Measurements from ENCODE around the gene ATXN7. TPM values are rescaled to one million over a fixed set of nuclear protein-coding genes. Genes with fewer than 3 reads are reported as not detected.

ATXN7 gene
- total and polyA plus RNA-seq, 2 of the 13 experiments (the other 11 are each of a cell fraction or from before 2014, with no cell fraction given) = 13.8 to 20.0 TPM

DNA sequence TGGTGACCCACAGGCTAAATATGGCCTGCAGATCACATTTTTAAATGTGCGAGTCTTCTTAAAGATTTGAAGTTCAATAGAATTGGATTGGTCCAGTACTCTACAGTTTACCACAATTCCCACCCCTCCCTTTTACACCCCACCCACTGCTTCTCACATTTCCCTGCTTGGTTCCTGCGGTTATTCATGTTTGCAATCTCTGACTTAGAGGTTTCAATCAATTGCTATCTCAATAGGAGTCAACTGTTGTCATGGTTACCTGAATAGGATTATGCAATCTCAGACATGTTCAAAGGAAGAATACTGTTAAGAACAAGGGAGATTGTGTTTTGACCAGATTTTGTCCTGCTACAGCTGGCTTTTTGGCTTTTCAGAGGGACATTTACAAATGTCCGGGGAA is 49.4 kb upstream of the ATXN7 start (continued):
- TF ChIP-seq, protein P1, sequence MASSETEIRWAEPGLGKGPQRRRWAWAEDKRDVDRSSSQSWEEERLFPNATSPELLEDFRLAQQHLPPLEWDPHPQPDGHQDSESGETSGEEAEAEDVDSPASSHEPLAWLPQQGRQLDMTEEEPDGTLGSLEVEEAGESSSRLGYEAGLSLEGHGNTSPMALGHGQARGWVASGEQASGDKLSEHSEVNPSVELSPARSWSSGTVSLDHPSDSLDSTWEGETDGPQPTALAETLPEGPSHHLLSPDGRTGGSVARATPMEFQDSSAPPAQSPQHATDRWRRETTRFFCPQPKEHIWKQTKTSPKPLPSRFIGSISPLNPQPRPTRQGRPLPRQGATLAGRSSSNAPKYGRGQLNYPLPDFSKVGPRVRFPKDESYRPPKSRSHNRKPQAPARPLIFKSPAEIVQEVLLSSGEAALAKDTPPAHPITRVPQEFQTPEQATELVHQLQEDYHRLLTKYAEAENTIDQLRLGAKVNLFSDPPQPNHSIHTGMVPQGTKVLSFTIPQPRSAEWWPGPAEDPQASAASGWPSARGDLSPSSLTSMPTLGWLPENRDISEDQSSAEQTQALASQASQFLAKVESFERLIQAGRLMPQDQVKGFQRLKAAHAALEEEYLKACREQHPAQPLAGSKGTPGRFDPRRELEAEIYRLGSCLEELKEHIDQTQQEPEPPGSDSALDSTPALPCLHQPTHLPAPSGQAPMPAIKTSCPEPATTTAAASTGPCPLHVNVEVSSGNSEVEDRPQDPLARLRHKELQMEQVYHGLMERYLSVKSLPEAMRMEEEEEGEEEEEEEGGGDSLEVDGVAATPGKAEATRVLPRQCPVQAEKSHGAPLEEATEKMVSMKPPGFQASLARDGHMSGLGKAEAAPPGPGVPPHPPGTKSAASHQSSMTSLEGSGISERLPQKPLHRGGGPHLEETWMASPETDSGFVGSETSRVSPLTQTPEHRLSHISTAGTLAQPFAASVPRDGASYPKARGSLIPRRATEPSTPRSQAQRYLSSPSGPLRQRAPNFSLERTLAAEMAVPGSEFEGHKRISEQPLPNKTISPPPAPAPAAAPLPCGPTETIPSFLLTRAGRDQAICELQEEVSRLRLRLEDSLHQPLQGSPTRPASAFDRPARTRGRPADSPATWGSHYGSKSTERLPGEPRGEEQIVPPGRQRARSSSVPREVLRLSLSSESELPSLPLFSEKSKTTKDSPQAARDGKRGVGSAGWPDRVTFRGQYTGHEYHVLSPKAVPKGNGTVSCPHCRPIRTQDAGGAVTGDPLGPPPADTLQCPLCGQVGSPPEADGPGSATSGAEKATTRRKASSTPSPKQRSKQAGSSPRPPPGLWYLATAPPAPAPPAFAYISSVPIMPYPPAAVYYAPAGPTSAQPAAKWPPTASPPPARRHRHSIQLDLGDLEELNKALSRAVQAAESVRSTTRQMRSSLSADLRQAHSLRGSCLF (CRISPR knock-in tag; IDR thresholded peaks at IDR 0.05; ENCODE audit: borderline replicate concordance) = no peak
- TF ChIP-seq ZNF143 (CRISPR knock-in tag; IDR thresholded peaks at IDR 0.05) = no peak
- TF ChIP-seq, protein P2, sequence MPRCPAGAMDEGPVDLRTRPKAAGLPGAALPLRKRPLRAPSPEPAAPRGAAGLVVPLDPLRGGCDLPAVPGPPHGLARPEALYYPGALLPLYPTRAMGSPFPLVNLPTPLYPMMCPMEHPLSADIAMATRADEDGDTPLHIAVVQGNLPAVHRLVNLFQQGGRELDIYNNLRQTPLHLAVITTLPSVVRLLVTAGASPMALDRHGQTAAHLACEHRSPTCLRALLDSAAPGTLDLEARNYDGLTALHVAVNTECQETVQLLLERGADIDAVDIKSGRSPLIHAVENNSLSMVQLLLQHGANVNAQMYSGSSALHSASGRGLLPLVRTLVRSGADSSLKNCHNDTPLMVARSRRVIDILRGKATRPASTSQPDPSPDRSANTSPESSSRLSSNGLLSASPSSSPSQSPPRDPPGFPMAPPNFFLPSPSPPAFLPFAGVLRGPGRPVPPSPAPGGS (CRISPR knock-in tag; IDR thresholded peaks at IDR 0.05) = no peak
- no peak for TF ChIP-seq SNRNP70 (IDR thresholded peaks at IDR 0.05; ENCODE audit: low read depth, low read length)
- TF ChIP-seq, protein P3, sequence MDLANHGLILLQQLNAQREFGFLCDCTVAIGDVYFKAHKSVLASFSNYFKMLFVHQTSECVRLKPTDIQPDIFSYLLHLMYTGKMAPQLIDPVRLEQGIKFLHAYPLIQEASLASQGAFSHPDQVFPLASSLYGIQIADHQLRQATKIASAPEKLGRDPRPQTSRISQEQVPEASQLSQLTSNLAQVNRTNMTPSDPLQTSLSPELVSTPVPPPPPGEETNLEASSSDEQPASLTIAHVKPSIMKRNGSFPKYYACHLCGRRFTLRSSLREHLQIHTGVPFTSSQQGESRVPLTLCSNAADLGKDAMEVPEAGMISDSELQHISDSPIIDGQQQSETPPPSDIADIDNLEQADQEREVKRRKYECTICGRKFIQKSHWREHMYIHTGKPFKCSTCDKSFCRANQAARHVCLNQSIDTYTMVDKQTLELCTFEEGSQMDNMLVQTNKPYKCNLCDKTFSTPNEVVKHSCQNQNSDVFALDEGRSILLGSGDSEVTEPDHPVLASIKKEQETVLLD (CRISPR knock-in tag; IDR thresholded peaks at IDR 0.05; ENCODE audit: low read depth) = no peak
- no peak for TF ChIP-seq KDM6A (CRISPR knock-in tag; IDR thresholded peaks at IDR 0.05; ENCODE audit: low read depth)
- peak; percentile 84 for TF ChIP-seq RFX3 (CRISPR knock-in tag; IDR thresholded peaks at IDR 0.05)
- TF ChIP-seq ZFP36L1 (CRISPR knock-in tag; IDR thresholded peaks at IDR 0.05) = no peak
- TF ChIP-seq, protein P4, sequence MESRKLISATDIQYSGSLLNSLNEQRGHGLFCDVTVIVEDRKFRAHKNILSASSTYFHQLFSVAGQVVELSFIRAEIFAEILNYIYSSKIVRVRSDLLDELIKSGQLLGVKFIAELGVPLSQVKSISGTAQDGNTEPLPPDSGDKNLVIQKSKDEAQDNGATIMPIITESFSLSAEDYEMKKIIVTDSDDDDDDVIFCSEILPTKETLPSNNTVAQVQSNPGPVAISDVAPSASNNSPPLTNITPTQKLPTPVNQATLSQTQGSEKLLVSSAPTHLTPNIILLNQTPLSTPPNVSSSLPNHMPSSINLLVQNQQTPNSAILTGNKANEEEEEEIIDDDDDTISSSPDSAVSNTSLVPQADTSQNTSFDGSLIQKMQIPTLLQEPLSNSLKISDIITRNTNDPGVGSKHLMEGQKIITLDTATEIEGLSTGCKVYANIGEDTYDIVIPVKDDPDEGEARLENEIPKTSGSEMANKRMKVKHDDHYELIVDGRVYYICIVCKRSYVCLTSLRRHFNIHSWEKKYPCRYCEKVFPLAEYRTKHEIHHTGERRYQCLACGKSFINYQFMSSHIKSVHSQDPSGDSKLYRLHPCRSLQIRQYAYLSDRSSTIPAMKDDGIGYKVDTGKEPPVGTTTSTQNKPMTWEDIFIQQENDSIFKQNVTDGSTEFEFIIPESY (CRISPR knock-in tag; IDR thresholded peaks at IDR 0.05) = no peak
- TF ChIP-seq SOX13 (IDR thresholded peaks at IDR 0.05) = no peak
- peak in 1 of 2 experiments; percentile 33; a peak in 1 of 4 replicates for TF ChIP-seq SOX13 (CRISPR knock-in tag; conservative IDR thresholded peaks at IDR 0.05 in 1 of 2, IDR thresholded peaks at IDR 0.05 in 1 of 2)
- TF ChIP-seq, protein P5, sequence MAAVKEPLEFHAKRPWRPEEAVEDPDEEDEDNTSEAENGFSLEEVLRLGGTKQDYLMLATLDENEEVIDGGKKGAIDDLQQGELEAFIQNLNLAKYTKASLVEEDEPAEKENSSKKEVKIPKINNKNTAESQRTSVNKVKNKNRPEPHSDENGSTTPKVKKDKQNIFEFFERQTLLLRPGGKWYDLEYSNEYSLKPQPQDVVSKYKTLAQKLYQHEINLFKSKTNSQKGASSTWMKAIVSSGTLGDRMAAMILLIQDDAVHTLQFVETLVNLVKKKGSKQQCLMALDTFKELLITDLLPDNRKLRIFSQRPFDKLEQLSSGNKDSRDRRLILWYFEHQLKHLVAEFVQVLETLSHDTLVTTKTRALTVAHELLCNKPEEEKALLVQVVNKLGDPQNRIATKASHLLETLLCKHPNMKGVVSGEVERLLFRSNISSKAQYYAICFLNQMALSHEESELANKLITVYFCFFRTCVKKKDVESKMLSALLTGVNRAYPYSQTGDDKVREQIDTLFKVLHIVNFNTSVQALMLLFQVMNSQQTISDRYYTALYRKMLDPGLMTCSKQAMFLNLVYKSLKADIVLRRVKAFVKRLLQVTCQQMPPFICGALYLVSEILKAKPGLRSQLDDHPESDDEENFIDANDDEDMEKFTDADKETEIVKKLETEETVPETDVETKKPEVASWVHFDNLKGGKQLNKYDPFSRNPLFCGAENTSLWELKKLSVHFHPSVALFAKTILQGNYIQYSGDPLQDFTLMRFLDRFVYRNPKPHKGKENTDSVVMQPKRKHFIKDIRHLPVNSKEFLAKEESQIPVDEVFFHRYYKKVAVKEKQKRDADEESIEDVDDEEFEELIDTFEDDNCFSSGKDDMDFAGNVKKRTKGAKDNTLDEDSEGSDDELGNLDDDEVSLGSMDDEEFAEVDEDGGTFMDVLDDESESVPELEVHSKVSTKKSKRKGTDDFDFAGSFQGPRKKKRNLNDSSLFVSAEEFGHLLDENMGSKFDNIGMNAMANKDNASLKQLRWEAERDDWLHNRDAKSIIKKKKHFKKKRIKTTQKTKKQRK (IDR thresholded peaks at IDR 0.05; ENCODE audit: low read length) = no peak
- TF ChIP-seq, protein P6, sequence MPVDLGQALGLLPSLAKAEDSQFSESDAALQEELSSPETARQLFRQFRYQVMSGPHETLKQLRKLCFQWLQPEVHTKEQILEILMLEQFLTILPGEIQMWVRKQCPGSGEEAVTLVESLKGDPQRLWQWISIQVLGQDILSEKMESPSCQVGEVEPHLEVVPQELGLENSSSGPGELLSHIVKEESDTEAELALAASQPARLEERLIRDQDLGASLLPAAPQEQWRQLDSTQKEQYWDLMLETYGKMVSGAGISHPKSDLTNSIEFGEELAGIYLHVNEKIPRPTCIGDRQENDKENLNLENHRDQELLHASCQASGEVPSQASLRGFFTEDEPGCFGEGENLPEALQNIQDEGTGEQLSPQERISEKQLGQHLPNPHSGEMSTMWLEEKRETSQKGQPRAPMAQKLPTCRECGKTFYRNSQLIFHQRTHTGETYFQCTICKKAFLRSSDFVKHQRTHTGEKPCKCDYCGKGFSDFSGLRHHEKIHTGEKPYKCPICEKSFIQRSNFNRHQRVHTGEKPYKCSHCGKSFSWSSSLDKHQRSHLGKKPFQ (CRISPR knock-in tag; IDR thresholded peaks at IDR 0.05; ENCODE audit: insufficient replicate concordance) = no peak
- no peak for TF ChIP-seq ATM (IDR thresholded peaks at IDR 0.05; ENCODE audit: borderline replicate concordance)
- no peak for TF ChIP-seq ZNF788 (CRISPR knock-in tag; IDR thresholded peaks at IDR 0.05; ENCODE audit: borderline replicate concordance)

Data from HepG2 (cell line).